ENCODE results near the gene TNF.

Gene TNF

GRCh38 chr6:31559958-31560696 lies 15.2 kb upstream of the TNF start:
- Histone ChIP-seq H3K79me2 (ENCODE audit: insufficient read depth, low read length) (peaks cover 29% of the 10 kb centered on the region; the same call in 1 of the 2 replicates), H3K9me3 (ENCODE audit: insufficient read depth, low read depth, low read length) (no peaks in the 10 kb centered on the region), H3K9me2 (replicated peaks; ENCODE audit: low read depth, low read length) (no peaks in the 10 kb centered on the region), H3K9ac (ENCODE audit: low read depth, low read length, poor library complexity, severe bottlenecking) (peak overlapping the region; percentile 69), H2AFZ (ENCODE audit: low read length) (no peak overlapping the region), H3K27me3 (ENCODE audit: insufficient read depth, low read length, poor library complexity, severe bottlenecking) (no peaks in the 10 kb centered on the region), H3K4me3 (ENCODE audit: low read length, poor library complexity, severe bottlenecking) (peak overlapping the region; percentile 60), H3K4me2 (ENCODE audit: low read depth, low read length, poor library complexity, severe bottlenecking) (peak overlapping the region; percentile 78), H3K4me1 (ENCODE audit: insufficient read depth, low read length, poor library complexity, severe bottlenecking) (peaks cover 81% of the 10 kb centered on the region), H3K36me3 (ENCODE audit: insufficient read depth, low read length) (peaks cover 3% of the 10 kb centered on the region; the same call in 1 of the 2 replicates), H4K20me1 (ENCODE audit: insufficient read depth, low read length, poor library complexity, severe bottlenecking) (no peaks in the 10 kb centered on the region), H3F3A (ENCODE audit: low read depth) (peaks cover 15% of the 10 kb centered on the region)
- 0 out of 2 replicates have a peak, but pooled peaks have one; percentile 12 for TF ChIP-seq EZH2phosphoT487 (IDR thresholded peaks at IDR 0.05; ENCODE audit: borderline replicate concordance)
- no peak for TF ChIP-seq CTCF (conservative IDR thresholded peaks at IDR 0.05; ENCODE audit: low read length)

- no peaks in the 10 kb centered on the region for H3K9me3 ChIP-seq (ENCODE audit: insufficient read depth, low read depth, low read length)
- peaks cover 29% of the 10 kb centered on the region; the same call in 1 of the 2 replicates for H3K79me2 ChIP-seq (ENCODE audit: insufficient read depth, low read length)
- no peak overlapping the region for H2AFZ ChIP-seq (ENCODE audit: low read length)
- H3K9me2 ChIP-seq (replicated peaks; ENCODE audit: low read depth, low read length), result no peaks in the 10 kb centered on the region
- no peaks in the 10 kb centered on the region for H3K27me3 ChIP-seq (ENCODE audit: insufficient read depth, low read length, poor library complexity, severe bottlenecking)
- TF ChIP-seq EZH2phosphoT487 (IDR thresholded peaks at IDR 0.05; ENCODE audit: borderline replicate concordance), result no peak
- no peak for TF ChIP-seq CTCF (conservative IDR thresholded peaks at IDR 0.05; ENCODE audit: low read length)
- no peaks in the 10 kb centered on the region for H4K20me1 ChIP-seq (ENCODE audit: insufficient read depth, low read length, poor library complexity, severe bottlenecking)
- peak overlapping the region; percentile 69 for H3K9ac ChIP-seq (ENCODE audit: low read depth, low read length, poor library complexity, severe bottlenecking)
- H3K36me3 ChIP-seq (ENCODE audit: insufficient read depth, low read length), result peaks cover 3% of the 10 kb centered on the region; the same call in 1 of the 2 replicates
- H3K4me2 ChIP-seq (ENCODE audit: low read depth, low read length, poor library complexity, severe bottlenecking), result peak overlapping the region; percentile 78
- peaks cover 15% of the 10 kb centered on the region for H3F3A ChIP-seq (ENCODE audit: low read depth)
- peak overlapping the region; percentile 60 for H3K4me3 ChIP-seq (ENCODE audit: low read length, poor library complexity, severe bottlenecking)
- peaks cover 81% of the 10 kb centered on the region for H3K4me1 ChIP-seq (ENCODE audit: insufficient read depth, low read length, poor library complexity, severe bottlenecking)
Observed at GRCh38 chr6:31560697-31561058, 14.7 kb upstream of the TNF start.

GRCh38 chr6:31567531-31568370 lies 7.6 kb upstream of the TNF start:
- Histone ChIP-seq H3K9ac (ENCODE audit: low read depth, low read length, poor library complexity, severe bottlenecking) (peak overlapping the region; percentile 6), H3K4me1 (ENCODE audit: insufficient read depth, low read length, poor library complexity, severe bottlenecking) (peaks cover 69% of the 10 kb centered on the region), H4K20me1 (ENCODE audit: insufficient read depth, low read length, poor library complexity, severe bottlenecking) (no peaks in the 10 kb centered on the region), H3K27me3 (ENCODE audit: insufficient read depth, low read length, poor library complexity, severe bottlenecking) (no peaks in the 10 kb centered on the region), H3K79me2 (ENCODE audit: insufficient read depth, low read length) (no peaks in the 10 kb centered on the region), H3K9me2 (replicated peaks; ENCODE audit: low read depth, low read length) (no peaks in the 10 kb centered on the region), H3K4me2 (ENCODE audit: low read depth, low read length, poor library complexity, severe bottlenecking) (peak overlapping the region; percentile 39), H3F3A (ENCODE audit: low read depth) (0 out of 2 replicates have a peak, but pooled peaks cover 3% of the 10 kb centered on the region), H3K9me3 (ENCODE audit: insufficient read depth, low read depth, low read length) (no peaks in the 10 kb centered on the region), H3K36me3 (ENCODE audit: insufficient read depth, low read length) (no peaks in the 10 kb centered on the region), H2AFZ (ENCODE audit: low read length) (no peak overlapping the region), H3K4me3 (ENCODE audit: low read length, poor library complexity, severe bottlenecking) (no peak overlapping the region)
- TF ChIP-seq CTCF (conservative IDR thresholded peaks at IDR 0.05; ENCODE audit: low read length), result no peak
- no peak for TF ChIP-seq EZH2phosphoT487 (IDR thresholded peaks at IDR 0.05; ENCODE audit: borderline replicate concordance)

All from Loucy (cell line).